BE2C (cell line): ENCODE measurements around the gene TULP4.

Source experiments
- DNase-seq: peaks from one replicate; pipeline ENCODE4 v3.0.0-alpha.2; 2020
- H3K27me3 ChIP-seq: fragments of 250-450 bp; sonication (Bioruptor Pico); 2 replicates; pipeline ENCODE4 v1.5.1; 2020; ENCODE audit warnings: mild to moderate bottlenecking
- H3K36me3 ChIP-seq: fragments of 250-450 bp; sonication (Bioruptor Pico); 2 replicates; pipeline ENCODE4 v1.5.1; 2020; ENCODE audit warnings: mild to moderate bottlenecking
- H3K4me1 ChIP-seq: fragments of 250-450 bp; sonication (Bioruptor Pico); 2 replicates; pipeline ENCODE4 v1.5.1; 2020
- H3K4me3 ChIP-seq: 2 replicates; pipeline ENCODE4 v1.5.1; 2011; ENCODE audit warnings: low read depth, low read length
- H3K9me3 ChIP-seq: fragments of 250-450 bp; sonication (Bioruptor Pico); 2 replicates; pipeline ENCODE4 v1.5.1; 2020
- TF ChIP-seq, protein P1 (sequence below): IDR thresholded peaks from 2 replicates; pipeline ENCODE4 v1.5.1; 2012; ENCODE audit warnings: mild to moderate bottlenecking, low read depth, low read length

TULP4 gene

DNA sequence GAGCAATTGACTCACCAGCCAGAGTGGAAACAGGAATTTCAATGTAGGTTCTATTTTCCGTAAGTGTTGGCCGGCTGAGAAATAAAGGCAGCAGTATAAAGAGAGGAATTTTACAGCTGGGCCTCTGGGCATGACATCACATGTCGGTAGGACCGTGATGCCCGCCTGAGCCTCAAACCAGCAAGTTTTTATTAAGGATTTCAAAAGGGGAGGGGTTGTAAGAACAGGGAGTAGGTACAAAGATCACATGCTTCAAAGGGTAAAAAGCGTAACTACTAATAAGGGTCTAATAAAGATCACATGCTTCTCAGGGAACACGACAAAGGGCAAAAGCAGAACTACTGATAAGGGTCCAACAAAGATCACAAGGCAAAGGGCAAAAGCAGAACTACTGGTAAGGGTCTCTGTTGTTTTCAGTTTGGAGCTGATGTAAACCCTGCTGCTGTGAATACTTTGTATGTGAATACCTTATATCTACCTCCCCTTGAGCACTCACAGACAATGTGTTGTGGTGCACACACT lies 9.0 kb upstream of the TULP4 start:
- Histone ChIP-seq H3K4me1 (peaks cover 12% of the 10 kb centered on the region), H3K9me3 (no peaks in the 10 kb centered on the region)
- DNase-seq = no peak

DNA sequence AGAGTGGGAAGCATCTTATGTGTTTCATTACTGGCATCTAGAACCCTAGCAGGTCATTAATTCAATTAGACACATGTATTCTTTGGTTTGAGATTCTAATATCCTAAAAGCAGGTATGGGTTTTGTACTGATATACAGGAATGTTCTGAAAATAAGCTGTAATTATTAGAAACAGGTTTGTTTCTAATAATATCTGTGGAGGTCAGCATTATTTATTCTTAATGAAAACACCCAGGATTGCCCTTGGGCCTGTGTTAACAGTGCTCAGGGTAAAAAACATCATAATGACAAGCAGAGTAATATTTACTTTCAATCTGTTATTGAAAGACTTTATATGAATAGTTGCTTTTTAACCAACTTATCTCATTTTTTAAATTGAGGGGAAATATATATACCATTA lies 8.0 kb upstream of the TULP4 start:
- DNase-seq = no peak

More for the DNA sequence above, 9.0 kb upstream of the TULP4 start:
- Histone ChIP-seq H3K4me3 (no peak overlapping the region), H3K36me3 (peaks cover 5% of the 10 kb centered on the region; the same call in 1 of the 2 replicates), H3K27me3 (no peaks in the 10 kb centered on the region)
- TF ChIP-seq, protein P1, sequence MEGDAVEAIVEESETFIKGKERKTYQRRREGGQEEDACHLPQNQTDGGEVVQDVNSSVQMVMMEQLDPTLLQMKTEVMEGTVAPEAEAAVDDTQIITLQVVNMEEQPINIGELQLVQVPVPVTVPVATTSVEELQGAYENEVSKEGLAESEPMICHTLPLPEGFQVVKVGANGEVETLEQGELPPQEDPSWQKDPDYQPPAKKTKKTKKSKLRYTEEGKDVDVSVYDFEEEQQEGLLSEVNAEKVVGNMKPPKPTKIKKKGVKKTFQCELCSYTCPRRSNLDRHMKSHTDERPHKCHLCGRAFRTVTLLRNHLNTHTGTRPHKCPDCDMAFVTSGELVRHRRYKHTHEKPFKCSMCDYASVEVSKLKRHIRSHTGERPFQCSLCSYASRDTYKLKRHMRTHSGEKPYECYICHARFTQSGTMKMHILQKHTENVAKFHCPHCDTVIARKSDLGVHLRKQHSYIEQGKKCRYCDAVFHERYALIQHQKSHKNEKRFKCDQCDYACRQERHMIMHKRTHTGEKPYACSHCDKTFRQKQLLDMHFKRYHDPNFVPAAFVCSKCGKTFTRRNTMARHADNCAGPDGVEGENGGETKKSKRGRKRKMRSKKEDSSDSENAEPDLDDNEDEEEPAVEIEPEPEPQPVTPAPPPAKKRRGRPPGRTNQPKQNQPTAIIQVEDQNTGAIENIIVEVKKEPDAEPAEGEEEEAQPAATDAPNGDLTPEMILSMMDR = no peak

DNA sequence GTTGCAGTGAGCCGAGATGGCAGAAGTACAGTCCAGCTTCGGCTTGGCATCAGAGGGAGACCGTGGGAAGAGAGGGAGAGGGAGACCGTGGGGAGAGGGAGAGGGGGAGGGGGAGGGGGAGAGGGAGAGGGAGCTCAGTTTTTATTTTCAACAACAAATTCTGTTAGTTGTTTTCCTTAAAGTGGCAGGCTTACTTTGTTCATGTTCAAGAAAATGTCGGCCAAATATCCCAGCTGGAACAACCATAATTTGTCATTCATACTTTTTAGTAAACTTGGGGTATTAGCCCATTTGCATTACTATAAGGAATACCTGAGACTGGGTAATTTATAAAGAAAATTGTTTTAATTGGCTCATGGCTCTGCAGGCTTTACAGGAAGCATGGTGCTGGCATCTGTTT lies 2.5 kb upstream of the TULP4 start:
- TF ChIP-seq, protein P1 = no peak
- H3K36me3 ChIP-seq = peaks cover 26% of the 10 kb centered on the region

More for the DNA sequence above, 8.0 kb upstream of the TULP4 start:
- no peaks in the 10 kb centered on the region for H3K9me3 ChIP-seq
- H3K4me3 ChIP-seq = no peak overlapping the region
- H3K36me3 ChIP-seq = peaks cover 5% of the 10 kb centered on the region; the same call in 1 of the 2 replicates
- H3K27me3 ChIP-seq = no peaks in the 10 kb centered on the region
- H3K4me1 ChIP-seq = peaks cover 12% of the 10 kb centered on the region
- TF ChIP-seq, protein P1 = no peak

DNA sequence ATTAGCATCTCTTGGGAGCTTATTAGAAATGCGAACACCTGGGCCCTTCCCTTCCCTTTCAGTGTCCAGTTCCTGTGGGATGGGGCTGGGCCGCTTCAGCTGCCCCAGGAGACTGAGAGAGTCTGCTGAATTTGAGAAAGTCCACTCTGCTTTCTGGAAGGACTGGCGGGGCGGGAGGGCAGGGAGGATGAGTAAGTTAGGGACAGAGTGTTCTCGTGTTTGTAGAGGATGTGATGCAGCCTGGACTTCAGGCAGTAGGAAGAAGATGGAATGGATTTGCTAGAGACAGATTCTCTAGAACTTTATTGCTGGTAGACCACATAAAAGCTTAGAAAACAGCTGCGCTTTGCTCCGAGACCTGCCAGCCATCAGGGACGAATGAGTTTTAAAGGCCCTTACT lies 1.1 kb upstream of the TULP4 start:
- no peak overlapping the region for H3K4me3 ChIP-seq
- TF ChIP-seq, protein P1 = no peak
- no peaks in the 10 kb centered on the region for H3K9me3 ChIP-seq
- H3K36me3 ChIP-seq = peaks cover 33% of the 10 kb centered on the region
- no peak for DNase-seq
- 0 out of 2 replicates have a peak, but pooled peaks cover 3% of the 10 kb centered on the region for H3K4me1 ChIP-seq
- no peaks in the 10 kb centered on the region for H3K27me3 ChIP-seq

More for the DNA sequence above, 2.5 kb upstream of the TULP4 start:
- no peak overlapping the region for H3K4me3 ChIP-seq
- no peaks in the 10 kb centered on the region for H3K27me3 ChIP-seq
- H3K9me3 ChIP-seq = no peaks in the 10 kb centered on the region
- DNase-seq = no peak
- 0 out of 2 replicates have a peak, but pooled peaks cover 3% of the 10 kb centered on the region for H3K4me1 ChIP-seq

DNA sequence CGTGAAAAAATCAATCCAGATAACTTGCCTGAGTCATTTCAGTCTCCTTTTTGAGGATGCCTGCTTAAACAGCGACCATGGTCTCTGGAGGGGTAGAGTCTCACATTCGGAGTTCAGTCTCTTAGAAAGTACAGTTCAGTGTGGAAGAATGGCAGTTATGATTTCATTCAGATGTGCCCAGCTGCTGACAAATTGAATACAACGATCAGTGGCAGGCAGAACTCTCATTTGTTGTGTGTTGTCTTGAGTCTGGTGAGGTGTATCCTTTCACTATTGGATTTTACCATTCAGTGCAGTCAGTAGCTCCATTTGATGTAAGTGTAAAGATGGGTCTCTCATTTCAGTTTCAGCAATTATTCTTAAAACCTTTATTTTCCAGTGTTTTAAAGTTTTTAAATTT lies 639 bp upstream of the TULP4 start:
- no peaks in the 10 kb centered on the region for H3K27me3 ChIP-seq
- TF ChIP-seq, protein P1 = no peak
- no peak overlapping the region for H3K4me3 ChIP-seq
- peaks cover under 1% of the 10 kb centered on the region; the same call in 1 of the 2 replicates for H3K9me3 ChIP-seq
- no peak for DNase-seq
- H3K4me1 ChIP-seq = 0 out of 2 replicates have a peak, but pooled peaks cover 3% of the 10 kb centered on the region
- peaks cover 35% of the 10 kb centered on the region for H3K36me3 ChIP-seq

DNA sequence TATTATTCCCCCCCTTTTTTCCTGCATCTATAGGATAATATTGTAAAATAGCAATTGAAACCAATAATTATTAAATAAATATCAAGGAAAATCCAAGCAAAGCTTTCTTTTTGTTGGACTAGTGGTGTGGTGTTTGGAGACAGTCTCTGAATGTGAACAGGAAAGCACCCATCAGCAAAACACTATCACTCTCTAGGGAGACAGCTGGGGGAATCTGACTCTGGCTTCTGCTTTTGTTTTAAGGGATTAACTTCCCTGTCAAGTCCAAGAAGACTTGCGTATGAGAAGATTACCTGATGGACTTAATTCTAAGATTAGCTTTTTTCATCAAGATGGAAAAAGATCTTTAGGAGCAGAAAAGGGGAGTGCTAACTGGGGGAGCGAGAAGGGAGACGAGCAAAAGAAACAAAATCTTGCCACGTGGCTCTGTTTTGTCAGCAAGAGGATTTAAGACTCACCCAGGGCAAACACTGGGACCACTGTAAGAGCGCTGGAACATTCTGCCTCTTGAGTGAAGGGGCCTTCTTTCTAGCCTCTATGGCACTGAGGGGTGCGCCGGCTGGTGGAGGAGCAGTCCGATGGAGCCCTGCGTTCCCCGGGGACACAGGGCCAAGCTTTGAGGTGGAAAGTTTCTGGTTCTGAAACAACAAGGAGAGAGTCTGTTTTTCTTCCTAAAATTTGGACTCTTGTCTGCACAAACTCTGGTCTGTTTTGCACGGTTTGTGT lies 570 bp downstream of the TULP4 start:
- no peaks in the 10 kb centered on the region for H3K27me3 ChIP-seq
- TF ChIP-seq, protein P1 = no peak
- peaks cover 3% of the 10 kb centered on the region; the same call in 1 of the 2 replicates for H3K9me3 ChIP-seq
- peaks cover 36% of the 10 kb centered on the region for H3K36me3 ChIP-seq
- DNase-seq = no peak
- H3K4me3 ChIP-seq = no peak overlapping the region
- 0 out of 2 replicates have a peak, but pooled peaks cover 3% of the 10 kb centered on the region for H3K4me1 ChIP-seq
